ENCODE data around the gene ZNHIT2.

ZNHIT2 gene

GRCh38 chr11:65134952-65135632 lies 17.6 kb upstream of the ZNHIT2 start:
- peak; percentile 93 for ATAC-seq (ENCODE audit: low read depth)
- H3K27me3 ChIP-seq (ENCODE audit: insufficient read depth, poor library complexity, severe bottlenecking): no peaks in the 10 kb centered on the region
- peak overlapping the region; percentile 88 for H3K27ac ChIP-seq (ENCODE audit: poor library complexity, severe bottlenecking)

GRCh38 chr11:65134240-65134951 lies 16.9 kb upstream of the ZNHIT2 start, which contains the start of gene SYVN1:
Gene SYVN1, minus strand, starts transcription at chr11:65134519. Its CDS starts 918 bp downstream, at chr11:65133601.
- TF ChIP-seq, protein P1, sequence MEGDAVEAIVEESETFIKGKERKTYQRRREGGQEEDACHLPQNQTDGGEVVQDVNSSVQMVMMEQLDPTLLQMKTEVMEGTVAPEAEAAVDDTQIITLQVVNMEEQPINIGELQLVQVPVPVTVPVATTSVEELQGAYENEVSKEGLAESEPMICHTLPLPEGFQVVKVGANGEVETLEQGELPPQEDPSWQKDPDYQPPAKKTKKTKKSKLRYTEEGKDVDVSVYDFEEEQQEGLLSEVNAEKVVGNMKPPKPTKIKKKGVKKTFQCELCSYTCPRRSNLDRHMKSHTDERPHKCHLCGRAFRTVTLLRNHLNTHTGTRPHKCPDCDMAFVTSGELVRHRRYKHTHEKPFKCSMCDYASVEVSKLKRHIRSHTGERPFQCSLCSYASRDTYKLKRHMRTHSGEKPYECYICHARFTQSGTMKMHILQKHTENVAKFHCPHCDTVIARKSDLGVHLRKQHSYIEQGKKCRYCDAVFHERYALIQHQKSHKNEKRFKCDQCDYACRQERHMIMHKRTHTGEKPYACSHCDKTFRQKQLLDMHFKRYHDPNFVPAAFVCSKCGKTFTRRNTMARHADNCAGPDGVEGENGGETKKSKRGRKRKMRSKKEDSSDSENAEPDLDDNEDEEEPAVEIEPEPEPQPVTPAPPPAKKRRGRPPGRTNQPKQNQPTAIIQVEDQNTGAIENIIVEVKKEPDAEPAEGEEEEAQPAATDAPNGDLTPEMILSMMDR (IDR thresholded peaks at IDR 0.05; ENCODE audit: poor library complexity, severe bottlenecking): no peak
- Histone ChIP-seq H3K4me1 (ENCODE audit: insufficient read depth, poor library complexity, severe bottlenecking) (peaks cover 6% of the 10 kb centered on the region), H3K9me3 (ENCODE audit: severe bottlenecking) (no peaks in the 10 kb centered on the region), H3K27ac (ENCODE audit: poor library complexity, severe bottlenecking) (peak within 1 kb of the TSS; percentile 88), H3K36me3 (ENCODE audit: low read depth) (peaks cover 33% of the 10 kb centered on the region), H3K4me3 (ENCODE audit: severe bottlenecking) (peak within 1 kb of the TSS; percentile 69), H3K27me3 (ENCODE audit: insufficient read depth, poor library complexity, severe bottlenecking) (no peaks in the 10 kb centered on the region)
- ATAC-seq (ENCODE audit: low read depth) (peak; percentile 71), DNase-seq (ENCODE audit: low spot score) (peak; percentile 94)

More at GRCh38 chr11:65134952-65135632, 17.6 kb upstream of the ZNHIT2 start:
- peak overlapping the region; percentile 69 for H3K4me3 ChIP-seq (ENCODE audit: severe bottlenecking)
- peaks cover 6% of the 10 kb centered on the region for H3K4me1 ChIP-seq (ENCODE audit: insufficient read depth, poor library complexity, severe bottlenecking)
- H3K9me3 ChIP-seq (ENCODE audit: severe bottlenecking): no peaks in the 10 kb centered on the region
- H3K36me3 ChIP-seq (ENCODE audit: low read depth): peaks cover 26% of the 10 kb centered on the region
- TF ChIP-seq, protein P1 (IDR thresholded peaks at IDR 0.05; ENCODE audit: poor library complexity, severe bottlenecking): no peak
- peak; percentile 92 for DNase-seq (ENCODE audit: low spot score)

GRCh38 chr11:65133724-65134123 lies 16.2 kb upstream of the ZNHIT2 start:
- Histone ChIP-seq H3K4me3 (ENCODE audit: severe bottlenecking) (peak overlapping the region; percentile 69), H3K36me3 (ENCODE audit: low read depth) (peaks cover 40% of the 10 kb centered on the region), H3K4me1 (ENCODE audit: insufficient read depth, poor library complexity, severe bottlenecking) (peaks cover 4% of the 10 kb centered on the region), H3K9me3 (ENCODE audit: severe bottlenecking) (no peaks in the 10 kb centered on the region), H3K27ac (ENCODE audit: poor library complexity, severe bottlenecking) (peak overlapping the region; percentile 88), H3K27me3 (ENCODE audit: insufficient read depth, poor library complexity, severe bottlenecking) (no peaks in the 10 kb centered on the region)
- ATAC-seq (ENCODE audit: low read depth): no peak
- TF ChIP-seq, protein P1 (IDR thresholded peaks at IDR 0.05; ENCODE audit: poor library complexity, severe bottlenecking): no peak
- no peak for DNase-seq (ENCODE audit: low spot score)

- H3K27ac ChIP-seq (ENCODE audit: poor library complexity, severe bottlenecking): peak overlapping the region; percentile 88
- TF ChIP-seq, protein P1 (IDR thresholded peaks at IDR 0.05; ENCODE audit: poor library complexity, severe bottlenecking): no peak
- no peaks in the 10 kb centered on the region for H3K9me3 ChIP-seq (ENCODE audit: severe bottlenecking)
- peak overlapping the region; percentile 69 for H3K4me3 ChIP-seq (ENCODE audit: severe bottlenecking)
- peaks cover 3% of the 10 kb centered on the region for H3K4me1 ChIP-seq (ENCODE audit: insufficient read depth, poor library complexity, severe bottlenecking)
- peak; percentile 86 for DNase-seq (ENCODE audit: low spot score)
- H3K27me3 ChIP-seq (ENCODE audit: insufficient read depth, poor library complexity, severe bottlenecking): no peaks in the 10 kb centered on the region
- H3K36me3 ChIP-seq (ENCODE audit: low read depth): peaks cover 46% of the 10 kb centered on the region
- peak; percentile 44 for ATAC-seq (ENCODE audit: low read depth)
Observed at GRCh38 chr11:65132988-65133700, 15.6 kb upstream of the ZNHIT2 start.
